ENCODE measurements around the gene FIGNL2. TPM values are rescaled to one million over a fixed set of nuclear protein-coding genes. Genes with fewer than 3 reads are reported as not detected.
A peak's percentile ranks its signal among the peaks of the same experiment; 100 is the strongest.

The FIGNL2 gene
- total and polyA plus RNA-seq, 2 experiments from 2014 or later = 3.0 to 14.1 TPM

DNA sequence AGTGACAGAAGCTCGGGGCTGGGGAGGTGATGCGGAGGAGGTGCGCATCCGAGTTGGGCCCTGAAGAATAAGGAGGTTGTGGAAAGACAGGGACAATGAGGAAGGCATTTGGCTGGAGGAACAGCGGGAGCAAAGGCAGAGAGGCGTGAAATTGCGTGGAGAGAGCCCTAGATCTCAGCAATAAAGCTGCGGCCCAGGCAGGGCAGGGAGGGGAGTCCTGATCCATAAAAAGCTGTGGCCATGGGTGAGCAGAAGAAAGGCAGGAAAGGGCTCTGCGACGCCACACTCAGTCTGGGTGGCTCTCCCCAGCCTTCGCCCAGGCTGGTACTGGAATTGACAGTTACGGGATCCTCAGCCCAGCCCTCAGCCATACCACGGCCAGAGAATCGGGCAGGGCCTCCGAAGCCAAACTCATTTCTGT, 2.2 kb downstream of the FIGNL2 start:
- Histone ChIP-seq H3K4me3 (peak overlapping the region; percentile 66), H3K36me3 (no peaks in the 10 kb centered on the region), H3K27me3 (no peaks in the 10 kb centered on the region), H3K4me1 (ENCODE audit: low read depth) (no peaks in the 10 kb centered on the region), H3K27ac (no peak overlapping the region), H3K9me3 (ENCODE audit: low read depth) (no peaks in the 10 kb centered on the region)
- DNase-seq (ENCODE audit: low read depth in 1 of 2, low spot score in 1 of 2) = no peak
- TF ChIP-seq, protein P1, sequence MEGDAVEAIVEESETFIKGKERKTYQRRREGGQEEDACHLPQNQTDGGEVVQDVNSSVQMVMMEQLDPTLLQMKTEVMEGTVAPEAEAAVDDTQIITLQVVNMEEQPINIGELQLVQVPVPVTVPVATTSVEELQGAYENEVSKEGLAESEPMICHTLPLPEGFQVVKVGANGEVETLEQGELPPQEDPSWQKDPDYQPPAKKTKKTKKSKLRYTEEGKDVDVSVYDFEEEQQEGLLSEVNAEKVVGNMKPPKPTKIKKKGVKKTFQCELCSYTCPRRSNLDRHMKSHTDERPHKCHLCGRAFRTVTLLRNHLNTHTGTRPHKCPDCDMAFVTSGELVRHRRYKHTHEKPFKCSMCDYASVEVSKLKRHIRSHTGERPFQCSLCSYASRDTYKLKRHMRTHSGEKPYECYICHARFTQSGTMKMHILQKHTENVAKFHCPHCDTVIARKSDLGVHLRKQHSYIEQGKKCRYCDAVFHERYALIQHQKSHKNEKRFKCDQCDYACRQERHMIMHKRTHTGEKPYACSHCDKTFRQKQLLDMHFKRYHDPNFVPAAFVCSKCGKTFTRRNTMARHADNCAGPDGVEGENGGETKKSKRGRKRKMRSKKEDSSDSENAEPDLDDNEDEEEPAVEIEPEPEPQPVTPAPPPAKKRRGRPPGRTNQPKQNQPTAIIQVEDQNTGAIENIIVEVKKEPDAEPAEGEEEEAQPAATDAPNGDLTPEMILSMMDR (IDR thresholded peaks at IDR 0.05; ENCODE audit: low read depth, low read length) = no peak

DNA sequence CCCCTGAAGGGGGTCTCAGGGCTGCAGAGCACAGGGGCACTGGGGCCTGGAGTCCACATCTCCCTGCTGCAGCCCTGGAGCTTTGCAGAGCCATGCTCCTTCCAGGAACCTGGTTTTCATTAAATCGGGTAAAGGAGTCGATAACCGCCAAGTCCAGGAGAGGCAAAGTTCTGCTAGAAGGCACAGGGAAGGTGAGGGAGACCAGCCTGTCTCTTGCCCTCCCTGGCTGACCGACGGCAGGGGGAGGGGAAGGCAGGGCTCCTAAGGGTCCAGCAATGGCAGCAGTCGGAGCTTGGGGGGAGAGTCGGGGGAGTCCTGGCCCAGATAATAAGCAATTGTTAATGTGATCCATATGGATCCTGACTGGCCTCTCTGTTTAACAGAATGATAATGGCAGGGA, 3.0 kb downstream of the FIGNL2 start:
- no peak overlapping the region for H3K27ac ChIP-seq

DNA sequence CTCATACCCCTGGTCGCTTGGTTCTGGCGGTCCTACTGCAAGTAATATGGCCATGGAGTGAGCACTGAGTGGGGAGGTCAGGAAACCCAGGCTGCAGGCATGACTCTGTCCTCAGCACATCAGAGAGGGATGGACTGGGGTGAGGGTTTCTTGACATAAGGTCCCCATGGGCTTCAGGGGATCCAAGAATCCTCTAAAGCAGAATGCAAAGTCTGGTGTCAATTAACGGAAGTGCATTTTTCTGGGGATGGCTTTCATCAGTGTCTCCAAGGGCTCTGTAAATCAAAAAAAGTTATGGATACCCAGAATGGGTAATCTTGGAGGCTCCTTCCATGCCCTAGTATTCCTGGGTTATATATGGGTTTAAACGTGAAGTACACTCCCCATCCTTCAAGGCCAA, 3.7 kb downstream of the FIGNL2 start:
- Histone ChIP-seq H3K27me3 (no peaks in the 10 kb centered on the region), H3K9me3 (ENCODE audit: low read depth) (no peaks in the 10 kb centered on the region), H3K27ac (no peak overlapping the region), H3K4me3 (no peak overlapping the region), H3K4me1 (ENCODE audit: low read depth) (peaks cover 2% of the 10 kb centered on the region), H3K36me3 (no peaks in the 10 kb centered on the region)
- TF ChIP-seq, protein P1 (IDR thresholded peaks at IDR 0.05; ENCODE audit: low read depth, low read length) = no peak
- no peak for DNase-seq (ENCODE audit: low read depth in 1 of 2, low spot score in 1 of 2)

More for the DNA sequence above, 3.0 kb downstream of the FIGNL2 start:
- Histone ChIP-seq H3K4me3 (no peak overlapping the region), H3K36me3 (no peaks in the 10 kb centered on the region), H3K9me3 (ENCODE audit: low read depth) (no peaks in the 10 kb centered on the region), H3K27me3 (no peaks in the 10 kb centered on the region), H3K4me1 (ENCODE audit: low read depth) (no peaks in the 10 kb centered on the region)
- TF ChIP-seq, protein P1 (IDR thresholded peaks at IDR 0.05; ENCODE audit: low read depth, low read length) = no peak
- DNase-seq (ENCODE audit: low read depth in 1 of 2, low spot score in 1 of 2) = no peak

DNA sequence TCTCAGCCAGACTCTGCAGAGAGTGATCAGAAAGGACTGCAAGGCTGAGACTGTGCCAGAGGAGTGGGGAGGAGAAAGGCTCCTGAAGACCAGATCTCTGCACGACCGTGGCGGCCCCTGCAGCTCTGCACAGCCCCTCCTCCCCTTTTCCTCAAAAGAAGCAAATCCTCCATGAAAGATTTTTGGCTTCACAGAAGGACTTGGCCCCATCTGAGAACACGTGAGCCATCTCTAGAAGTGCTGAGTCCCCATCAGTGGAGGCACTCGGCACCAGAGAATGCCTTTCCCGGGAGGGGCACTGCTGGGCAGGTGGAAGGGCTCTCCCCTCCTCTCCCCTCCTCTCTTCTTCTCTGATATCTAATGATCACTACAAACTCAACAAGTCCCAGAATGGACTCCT, 6.8 kb downstream of the FIGNL2 start:
- Histone ChIP-seq H3K9me3 (ENCODE audit: low read depth) (no peaks in the 10 kb centered on the region), H3K4me3 (no peak overlapping the region), H3K27me3 (no peaks in the 10 kb centered on the region), H3K27ac (no peak overlapping the region), H3K36me3 (no peaks in the 10 kb centered on the region), H3K4me1 (ENCODE audit: low read depth) (peaks cover 19% of the 10 kb centered on the region)
- TF ChIP-seq, protein P1 (IDR thresholded peaks at IDR 0.05; ENCODE audit: low read depth, low read length) = no peak
- no peak for DNase-seq (ENCODE audit: low read depth in 1 of 2, low spot score in 1 of 2)

DNA sequence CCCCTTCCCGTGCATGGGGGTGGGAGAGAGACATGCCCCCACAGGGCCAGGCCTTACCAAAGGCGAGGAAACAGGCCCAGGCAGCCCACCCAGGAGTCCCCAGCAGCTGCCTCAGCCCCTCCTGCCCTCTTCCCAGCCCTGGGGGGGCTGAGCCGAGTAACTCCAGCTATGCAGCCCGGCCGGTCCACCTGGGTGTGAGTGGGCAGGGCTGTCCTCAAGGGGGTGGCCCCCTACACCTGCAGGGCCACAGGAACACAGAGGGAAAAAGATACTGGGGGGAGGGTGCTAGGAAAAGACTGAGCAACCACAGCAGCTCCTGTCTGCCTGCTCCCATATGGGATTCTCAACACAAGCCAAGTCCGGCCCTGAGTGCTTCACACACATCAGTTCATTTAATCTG, 7.6 kb downstream of the FIGNL2 start:
- H3K27ac ChIP-seq = no peak overlapping the region
- TF ChIP-seq, protein P1 (IDR thresholded peaks at IDR 0.05; ENCODE audit: low read depth, low read length) = no peak
- H3K4me3 ChIP-seq = no peak overlapping the region
- H3K36me3 ChIP-seq = no peaks in the 10 kb centered on the region
- no peak for DNase-seq (ENCODE audit: low read depth in 1 of 2, low spot score in 1 of 2)
- no peaks in the 10 kb centered on the region for H3K9me3 ChIP-seq (ENCODE audit: low read depth)
- H3K27me3 ChIP-seq = no peaks in the 10 kb centered on the region
- H3K4me1 ChIP-seq (ENCODE audit: low read depth) = peaks cover 19% of the 10 kb centered on the region

Data from cardiac muscle cell (in vitro differentiated cells and primary cell).